WI38 (cell line): ENCODE results near the gene DNAH17.

ENCODE experiments used
- H3K4me3 ChIP-seq: 2 replicates; pipeline ENCODE4 v1.5.1; 2011; ENCODE audit warnings: low read depth, mild to moderate bottlenecking, control low read depth, low read length
- CTCF ChIP-seq: IDR thresholded peaks from 2 replicates; pipeline ENCODE4 v1.5.1; 2012; ENCODE audit warnings: low read depth, mild to moderate bottlenecking, control low read depth, low read length

The DNAH17 gene

GRCh38 chr17:78556812-78557211 is 20.4 kb downstream of the DNAH17 start:
- H3K4me3 ChIP-seq, result no peak overlapping the region
- no peak for TF ChIP-seq CTCF

GRCh38 chr17:78555746-78556401 is 21.3 kb downstream of the DNAH17 start:
- TF ChIP-seq CTCF, result no peak
- H3K4me3 ChIP-seq, result no peak overlapping the region

GRCh38 chr17:78550464-78550863 is 26.7 kb downstream of the DNAH17 start:
- no peak overlapping the region for H3K4me3 ChIP-seq
- TF ChIP-seq CTCF, result no peak

GRCh38 chr17:78548725-78549124 is 28.5 kb downstream of the DNAH17 start:
- no peak for TF ChIP-seq CTCF

GRCh38 chr17:78547035-78547434 is 30.2 kb downstream of the DNAH17 start:
- no peak overlapping the region for H3K4me3 ChIP-seq
- TF ChIP-seq CTCF, result no peak

More at GRCh38 chr17:78548725-78549124, 28.5 kb downstream of the DNAH17 start:
- H3K4me3 ChIP-seq, result no peak overlapping the region

GRCh38 chr17:78546476-78546875 is 30.7 kb downstream of the DNAH17 start:
- TF ChIP-seq CTCF, result no peak
- H3K4me3 ChIP-seq, result no peak overlapping the region

GRCh38 chr17:78544881-78545755 is 32.1 kb downstream of the DNAH17 start:
- no peak overlapping the region for H3K4me3 ChIP-seq
- TF ChIP-seq CTCF, result no peak
